HG02943 (cell line): ENCODE measurements around the gene P2RY8.
"Not testable (repeated sequence)": the region's sequence is repeated elsewhere in the genome, so short reads cannot be mapped to it uniquely, and the experiment has no call there.

Source experiments
- ATAC-seq: cut with Tn5 transposase; IDR thresholded peaks from one replicate; pipeline ENCODE4 v1.9.1; 2021; ENCODE audit warnings: mild to moderate bottlenecking, low read depth, moderate library complexity; ENCODE audit not compliant: unreplicated experiment

P2RY8 gene

GRCh38 chrX:1449036-1449822, 87.8 kb downstream of the P2RY8 start:
- ATAC-seq = no peak

DNA sequence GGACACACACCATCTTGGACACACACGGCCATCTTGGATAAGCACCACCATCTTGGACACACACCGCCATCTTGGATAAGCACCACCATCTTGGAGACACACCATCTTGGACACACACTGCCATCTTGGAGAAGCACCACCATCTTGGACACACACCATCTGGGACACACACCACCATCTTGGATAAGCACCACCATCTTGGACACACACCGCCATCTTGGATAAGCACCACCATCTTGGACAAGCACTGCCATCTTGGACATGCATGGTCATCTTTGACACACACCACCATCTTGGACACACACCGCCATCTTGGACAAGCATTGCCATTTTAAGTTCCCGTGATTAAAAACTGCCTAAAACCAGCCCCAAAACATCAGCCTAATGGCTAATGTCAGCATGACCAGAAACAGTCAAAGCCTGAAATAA, 88.4 kb downstream of the P2RY8 start:
- ATAC-seq = not testable (repeated sequence)

- not testable (repeated sequence) for ATAC-seq
These were observed 88.9 kb downstream of the P2RY8 start for GRCh38 chrX:1447969-1448572.

DNA sequence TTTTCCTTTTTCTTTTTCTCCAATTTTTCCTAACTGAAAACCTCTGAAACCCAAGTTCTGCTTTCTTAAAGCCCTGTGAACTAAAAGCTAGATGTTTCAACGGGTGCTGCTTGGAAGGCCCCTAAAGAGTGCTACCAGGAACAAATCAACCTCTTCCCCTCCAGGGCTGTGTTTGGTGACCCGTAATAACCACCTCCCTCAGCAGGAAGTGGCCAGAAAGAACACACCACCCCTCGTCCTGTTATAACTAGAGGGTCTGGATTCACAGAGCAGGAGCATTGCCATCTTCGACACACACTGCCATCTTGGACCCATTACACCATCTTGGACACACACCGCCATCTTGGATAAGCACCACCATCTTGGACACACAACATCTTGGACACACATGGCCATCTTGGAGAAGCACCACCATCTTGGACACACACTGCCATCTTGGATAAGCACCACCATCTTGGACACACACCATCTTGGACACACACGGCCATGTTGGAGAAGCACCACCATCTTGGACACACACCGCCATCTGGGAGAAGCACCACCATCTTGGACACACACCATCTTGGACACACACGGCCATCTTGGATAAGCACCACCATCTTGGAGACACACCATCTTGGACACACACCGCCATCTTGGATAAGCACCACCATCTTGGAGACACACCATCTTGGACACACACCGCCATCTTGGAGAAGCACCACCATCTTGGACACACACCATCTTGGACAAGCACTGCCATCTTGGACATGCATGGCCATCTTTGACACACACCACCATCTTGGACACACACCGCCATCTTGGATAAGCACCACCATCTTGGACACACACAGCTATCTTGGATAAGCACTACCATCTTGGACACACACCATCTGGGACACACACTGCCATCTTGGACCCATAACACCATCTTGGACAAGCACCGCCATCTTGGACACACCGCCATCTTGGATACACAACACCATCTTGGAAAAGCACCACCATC, 89.7 kb downstream of the P2RY8 start:
- ATAC-seq = not testable (repeated sequence)

- ATAC-seq = no peak
These were observed 92.2 kb downstream of the P2RY8 start for GRCh38 chrX:1444561-1445500.

DNA sequence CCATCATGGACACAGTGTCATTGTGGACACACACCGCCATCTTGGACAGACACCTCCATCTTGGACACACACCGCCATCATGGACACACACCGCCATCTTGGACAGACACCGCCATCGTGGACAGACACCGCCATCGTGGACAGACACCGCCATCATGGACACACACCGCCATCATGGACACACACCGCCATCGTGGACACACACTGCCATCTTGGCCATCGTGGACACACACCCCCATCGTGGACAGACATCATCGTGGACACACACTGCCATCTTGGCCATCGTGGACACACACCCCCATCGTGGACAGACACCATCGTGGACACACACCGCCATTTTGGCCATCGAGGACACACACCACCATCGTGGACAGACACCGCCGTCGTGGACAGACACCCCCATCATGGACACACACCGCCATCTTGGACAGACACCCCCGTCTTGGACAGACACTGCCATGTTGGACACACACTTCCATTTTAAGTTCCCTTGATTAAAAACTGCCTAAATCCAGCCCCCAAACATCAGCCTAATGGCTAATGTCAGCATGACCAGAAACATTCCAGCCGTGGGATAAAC, 93.4 kb downstream of the P2RY8 start:
- ATAC-seq = no peak

- ATAC-seq = no peak
These were observed 94.1 kb downstream of the P2RY8 start for GRCh38 chrX:1442724-1443367.

GRCh38 chrX:1442016-1442665, 94.8 kb downstream of the P2RY8 start:
- no peak for ATAC-seq

DNA sequence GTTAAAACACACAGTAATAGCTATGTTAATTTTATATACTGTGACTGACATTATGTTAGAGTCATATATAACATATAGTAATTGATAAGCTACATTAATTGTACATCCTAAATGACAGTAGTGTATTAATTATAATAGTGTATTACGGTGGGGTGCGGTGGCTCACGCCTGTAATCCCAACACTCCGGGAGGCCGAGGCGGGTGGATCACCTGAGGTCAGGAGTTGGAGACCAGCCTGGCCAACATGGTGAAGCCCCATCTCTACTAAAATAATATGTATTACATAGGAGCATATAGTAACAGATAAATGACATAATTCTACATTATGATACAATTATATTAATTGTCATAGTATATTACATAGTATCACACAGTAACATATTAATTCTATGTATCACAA, 96.5 kb downstream of the P2RY8 start:
- ATAC-seq = no peak

- no peak for ATAC-seq
These were observed 101.6 kb downstream of the P2RY8 start for GRCh38 chrX:1435241-1435895.

GRCh38 chrX:1434871-1435240, 102.1 kb downstream of the P2RY8 start:
- ATAC-seq = no peak

GRCh38 chrX:1433646-1434357, 103.2 kb downstream of the P2RY8 start:
- no peak for ATAC-seq

DNA sequence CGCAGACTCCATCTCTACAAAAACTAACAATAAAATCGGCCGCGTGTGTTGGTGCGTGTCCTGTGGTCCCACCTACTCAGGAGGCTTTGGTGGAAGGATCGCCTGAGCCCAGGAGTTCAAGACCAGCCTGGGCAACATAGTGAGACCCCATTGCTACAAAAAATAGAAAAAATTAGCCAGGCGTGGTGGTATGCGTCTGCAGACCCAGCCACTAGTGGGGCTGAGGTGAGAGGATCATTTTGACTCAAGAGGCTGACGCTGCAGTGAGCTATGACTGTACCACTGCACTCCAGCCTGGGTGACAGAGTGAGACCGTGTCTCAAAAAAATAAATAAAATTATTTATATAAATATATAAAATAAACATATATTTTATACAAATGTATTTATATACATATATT, 106.5 kb downstream of the P2RY8 start:
- ATAC-seq = no peak

DNA sequence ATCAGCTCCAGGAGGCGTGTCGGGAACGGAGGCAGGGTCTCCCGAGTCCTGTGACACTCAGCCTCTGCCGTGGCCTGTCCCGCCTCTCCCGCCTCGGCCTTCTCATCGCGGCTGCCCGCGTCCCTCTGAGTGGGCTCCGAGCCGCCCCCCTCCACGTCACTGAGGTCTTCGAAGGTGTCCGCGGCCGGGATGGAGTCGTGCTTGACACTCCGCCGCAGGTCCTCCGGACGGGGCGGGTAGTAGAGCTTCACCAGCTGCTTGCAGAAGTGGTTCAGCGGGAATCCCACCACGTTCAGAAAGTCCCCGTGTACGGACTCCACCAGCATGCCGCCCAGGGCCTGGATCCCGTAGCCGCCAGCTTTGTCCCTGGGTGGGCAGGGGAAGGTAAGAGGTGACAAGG, 109.2 kb downstream of the P2RY8 start:
- no peak for ATAC-seq

DNA sequence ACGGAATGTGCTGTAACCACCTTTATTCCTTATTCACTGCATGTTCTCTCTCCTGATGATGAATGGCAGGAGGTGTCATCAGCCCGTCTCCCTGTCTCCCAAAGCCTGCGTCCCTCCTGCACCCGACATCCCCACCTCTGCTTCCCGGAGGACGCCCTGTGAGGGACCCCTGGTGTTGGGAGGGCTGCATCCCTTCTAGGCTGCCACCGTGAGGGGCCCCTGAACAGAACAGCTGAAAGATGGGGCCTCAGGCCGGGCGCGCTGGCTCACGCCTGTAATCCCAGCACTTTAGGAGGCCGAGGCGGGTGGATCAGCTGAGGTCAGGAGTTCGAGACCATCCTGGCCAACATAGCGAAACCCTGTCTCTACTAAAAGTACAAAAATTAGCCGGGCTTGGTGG, 110.7 kb downstream of the P2RY8 start:
- not testable (repeated sequence) for ATAC-seq

DNA sequence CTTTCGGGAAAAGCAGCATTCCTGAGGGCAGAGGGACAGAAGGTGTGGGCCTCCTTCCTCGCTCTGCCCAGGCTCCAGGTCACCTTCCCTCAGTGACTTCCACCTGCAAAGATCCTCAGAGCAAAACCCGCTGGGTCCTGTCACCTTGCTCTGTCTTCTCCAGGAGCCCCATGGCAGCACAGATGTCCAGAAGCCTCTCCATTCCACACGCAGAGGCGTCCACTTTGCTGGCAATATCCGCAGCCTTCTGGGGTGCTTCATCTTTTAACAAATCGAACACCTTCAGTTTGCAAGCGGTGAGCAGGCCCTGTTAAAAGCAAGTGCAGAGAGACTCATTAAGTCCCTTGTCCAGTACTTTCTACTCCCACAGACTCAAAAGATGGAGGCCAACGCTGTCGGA, 111.6 kb downstream of the P2RY8 start:
- no peak for ATAC-seq

DNA sequence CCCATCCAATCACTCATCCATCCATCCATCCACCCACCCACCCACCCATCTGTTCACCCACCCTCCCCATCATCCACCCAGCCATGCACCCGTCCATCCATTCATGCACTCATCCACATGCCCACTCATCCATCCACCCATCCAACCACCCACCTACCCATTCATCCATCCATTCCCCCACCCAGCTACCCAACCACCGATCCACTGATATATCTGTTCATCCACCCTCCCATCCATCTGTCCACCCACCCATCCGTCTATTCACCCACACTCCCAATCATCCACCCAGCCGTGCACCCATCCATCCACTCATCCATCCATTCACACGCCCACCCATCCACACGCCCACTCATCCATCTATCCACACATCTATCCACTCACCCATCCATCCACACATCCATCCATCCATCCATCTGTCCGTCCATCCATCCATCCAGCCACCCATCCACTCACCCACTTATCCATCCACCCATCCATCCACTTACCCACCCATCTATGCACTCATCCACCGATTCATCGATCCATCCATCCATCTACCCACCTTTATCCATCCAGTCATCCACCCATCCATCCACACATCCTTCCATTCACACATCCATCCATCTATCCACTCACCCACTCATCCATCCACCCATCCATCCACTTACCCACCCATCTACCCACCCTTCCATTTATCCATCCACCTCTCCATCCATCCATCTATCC, 112.7 kb downstream of the P2RY8 start:
- no peak for ATAC-seq
